IMR-90 (cell line): ENCODE results near the gene MEIKIN. TPM values are rescaled to one million over a fixed set of nuclear protein-coding genes. Genes with fewer than 3 reads are reported as not detected.

Source experiments
- ATAC-seq: fragments of 200-7000 bp; cut with Tn5 transposase; 2 replicates; pipeline ENCODE4 v1.9.1; 2020; ENCODE audit warnings: low read depth, mild to moderate bottlenecking, moderate library complexity
- BruUV-seq: library from RNA; stranded (reverse); fragments of 400-500 nt; replicated peaks from 2 replicates; lab custom pipeline; 2021; lab: Mats Ljungman, UMichigan
- CTCF ChIA-PET: fragments of 300-600 bp; formaldehyde crosslinking; extraction: SDS; loops from one replicate; lab custom pipeline; 2021; ENCODE audit warnings: antibody characterized with exemption; lab: Yijun Ruan, JAX
- POLR2A ChIA-PET: fragments of 300-600 bp; sonication (Branson Sonifier 250); formaldehyde crosslinking; loops from one replicate; lab custom pipeline; 2022; ENCODE audit warnings: antibody characterized with exemption; ENCODE audit not compliant: unreplicated experiment; lab: Charles Lee
- DNase-seq: peaks from one replicate; pipeline ENCODE4 v3.0.0; 2013
- H2AFZ ChIP-seq: replicated peaks from 2 replicates; pipeline ENCODE3; 2013; ENCODE audit warnings: low read length, mild to moderate bottlenecking; ENCODE audit not compliant: poor library complexity
- H2AK5ac ChIP-seq: 2 replicates; pipeline ENCODE4 v1.6.1; 2013; ENCODE audit warnings: low read depth, low read length, inconsistent platforms
- H2AK9ac ChIP-seq: replicated peaks from 2 replicates; pipeline ENCODE3; 2013; ENCODE audit warnings: mild to moderate bottlenecking, low read depth, low read length, moderate library complexity; ENCODE audit not compliant: poor library complexity
- H2BK120ac ChIP-seq: 2 replicates; pipeline ENCODE4 v1.6.1; 2013; ENCODE audit warnings: low read depth, low read length, inconsistent platforms
- H2BK15ac ChIP-seq: 3 replicates; pipeline ENCODE4 v1.6.1; 2013; ENCODE audit warnings: low read depth, low read length, inconsistent platforms
- H2BK20ac ChIP-seq: 2 replicates; pipeline ENCODE4 v1.6.1; 2013; ENCODE audit warnings: low read depth, mild to moderate bottlenecking, inconsistent platforms, low read length, moderate library complexity
- H2BK5ac ChIP-seq: 2 replicates; pipeline ENCODE4 v1.6.1; 2013; ENCODE audit warnings: mild to moderate bottlenecking, low read depth, low read length, inconsistent platforms; ENCODE audit not compliant: poor library complexity, severe bottlenecking
- H3K14ac ChIP-seq: replicated peaks from 2 replicates; pipeline ENCODE4 v1.6.1; 2013; ENCODE audit warnings: low read depth, low read length, inconsistent platforms
- H3K18ac ChIP-seq: 2 replicates; pipeline ENCODE4 v1.6.1; 2013; ENCODE audit warnings: low read depth, low read length, control low read depth
- H3K23ac ChIP-seq: 2 replicates; pipeline ENCODE4 v1.6.1; 2013; ENCODE audit warnings: low read depth, low read length, inconsistent platforms
- H3K27ac ChIP-seq: 2 replicates; pipeline ENCODE4 v1.5.1; 2013; ENCODE audit warnings: mild to moderate bottlenecking, control low read depth, low read length; ENCODE audit not compliant: insufficient read depth
- H3K27me3 ChIP-seq: 2 replicates; pipeline ENCODE4 v1.6.1; 2013; ENCODE audit warnings: low read length; ENCODE audit not compliant: control insufficient read depth, insufficient read depth
- H3K36me3 ChIP-seq: 2 replicates; pipeline ENCODE4 v1.6.1; 2013; ENCODE audit warnings: low read length, mixed read lengths; ENCODE audit not compliant: control insufficient read depth, insufficient read depth
- H3K4ac ChIP-seq: 2 replicates; pipeline ENCODE4 v1.6.1; 2013; ENCODE audit warnings: low read depth, low read length, inconsistent platforms
- H3K4me1 ChIP-seq: 2 replicates; pipeline ENCODE4 v1.6.1; 2013; ENCODE audit warnings: low read length, mixed read lengths; ENCODE audit not compliant: control insufficient read depth, insufficient read depth
- H3K4me2 ChIP-seq: 2 replicates; pipeline ENCODE4 v1.6.1; 2013; ENCODE audit warnings: low read depth, mild to moderate bottlenecking, control low read depth, low read length, moderate library complexity
- H3K4me3 ChIP-seq: 2 replicates; pipeline ENCODE4 v1.5.1; 2013; ENCODE audit warnings: low read depth, mild to moderate bottlenecking, control low read depth, low read length, moderate library complexity; ENCODE audit not compliant: insufficient read depth
- H3K56ac ChIP-seq: 2 replicates; pipeline ENCODE4 v1.6.1; 2013; ENCODE audit warnings: low read length, inconsistent platforms; ENCODE audit not compliant: insufficient read depth; ENCODE audit errors: extremely low read depth
- H3K79me1 ChIP-seq, 2 experiments: 2 replicates each; pipeline ENCODE4 v1.6.1; 2013; ENCODE audit warnings: low read length in 2 of 2, inconsistent platforms in 1 of 2, low read depth in 1 of 2
- H3K9ac ChIP-seq: 2 replicates; pipeline ENCODE4 v1.6.1; 2013; ENCODE audit warnings: low read depth, low read length, control low read depth
- H3K9me1 ChIP-seq: 2 replicates; pipeline ENCODE4 v1.6.1; 2013; ENCODE audit warnings: low read length, inconsistent platforms; ENCODE audit not compliant: insufficient read depth
- H3K9me3 ChIP-seq: 2 replicates; pipeline ENCODE4 v1.6.1; 2013; ENCODE audit warnings: low read length; ENCODE audit not compliant: control insufficient read depth, insufficient read depth
- H4K20me1 ChIP-seq: 2 replicates; pipeline ENCODE4 v1.6.1; 2013; ENCODE audit warnings: low read length, inconsistent platforms; ENCODE audit not compliant: insufficient read depth
- H4K5ac ChIP-seq: 2 replicates; pipeline ENCODE4 v1.6.1; 2013; ENCODE audit warnings: mild to moderate bottlenecking, low read depth, low read length, control low read depth
- H4K8ac ChIP-seq, 2 experiments: 2 replicates each; pipeline ENCODE4 v1.6.1; 2013; ENCODE audit warnings: low read depth in 2 of 2, low read length in 2 of 2, control low read depth in 1 of 2, inconsistent platforms in 1 of 2
- H4K91ac ChIP-seq: 2 replicates; pipeline ENCODE4 v1.6.1; 2013; ENCODE audit warnings: low read depth, low read length, inconsistent platforms; ENCODE audit not compliant: insufficient read depth
- BHLHE40 ChIP-seq: fragments of 150-350 bp; IDR thresholded peaks from 2 replicates; pipeline ENCODE4 v1.6.1; 2016; ENCODE audit warnings: mild to moderate bottlenecking, low read depth, low read length
- CEBPB ChIP-seq: IDR thresholded peaks from 2 replicates; pipeline ENCODE4 v1.6.1; 2012; ENCODE audit warnings: low read depth, low read length, improper control_type of control experiment
- CHD1 ChIP-seq: IDR thresholded peaks from 2 replicates; pipeline ENCODE4 v1.6.1; 2012; ENCODE audit warnings: low read depth, low read length, improper control_type of control experiment
- FOS ChIP-seq: fragments of 150-350 bp; IDR thresholded peaks from 2 replicates; pipeline ENCODE4 v1.6.1; 2016; ENCODE audit warnings: low read depth, low read length
- MAFK ChIP-seq: IDR thresholded peaks from 2 replicates; pipeline ENCODE4 v1.6.1; 2012; ENCODE audit warnings: low read depth, low read length, improper control_type of control experiment
- MAZ ChIP-seq: IDR thresholded peaks from 2 replicates; pipeline ENCODE4 v1.6.1; 2012; ENCODE audit warnings: low read depth, mild to moderate bottlenecking, low read length, improper control_type of control experiment, moderate library complexity, borderline replicate concordance
- MXI1 ChIP-seq: IDR thresholded peaks from 2 replicates; pipeline ENCODE4 v1.6.1; 2012; ENCODE audit warnings: low read depth, mild to moderate bottlenecking, low read length, moderate library complexity, borderline replicate concordance
- NFE2L2 ChIP-seq: fragments of 150-350 bp; IDR thresholded peaks from 2 replicates; pipeline ENCODE4 v1.6.1; 2016; ENCODE audit warnings: low read depth, mild to moderate bottlenecking, low read length
- POLR2A ChIP-seq: IDR thresholded peaks from 2 replicates; pipeline ENCODE4 v1.6.1; 2012; ENCODE audit warnings: mild to moderate bottlenecking, low read depth, low read length
- RAD21 ChIP-seq: IDR thresholded peaks from 2 replicates; pipeline ENCODE4 v1.6.1; 2012; ENCODE audit warnings: low read length, improper control_type of control experiment
- RCOR1 ChIP-seq: IDR thresholded peaks from 2 replicates; pipeline ENCODE4 v1.6.1; 2012; ENCODE audit warnings: mild to moderate bottlenecking, low read length, improper control_type of control experiment; ENCODE audit not compliant: insufficient replicate concordance
- RFX5 ChIP-seq: IDR thresholded peaks from 2 replicates; pipeline ENCODE4 v1.8.0; 2012; ENCODE audit warnings: low read depth, mild to moderate bottlenecking, low read length, moderate library complexity
- SMC3 ChIP-seq: fragments of 150-350 bp; IDR thresholded peaks from 2 replicates; pipeline ENCODE4 v1.6.1; 2016; ENCODE audit warnings: low read depth, mild to moderate bottlenecking, antibody characterized with exemption, low read length, moderate library complexity
- USF2 ChIP-seq: fragments of 150-350 bp; IDR thresholded peaks from 2 replicates; pipeline ENCODE4 v1.6.1; 2017; ENCODE audit warnings: mild to moderate bottlenecking, antibody characterized with exemption, low read length, low read depth
- WGBS, 2 experiments: methylation state at CpG; one replicate each; pipeline versions ENCODE4 v1.1.5 to v1.1.7; 2013; ENCODE audit warnings: missing lambda C conversion rate in 2 of 2; ENCODE audit not compliant: insufficient read length in 1 of 2; ENCODE audit errors: extremely low coverage in 2 of 2; 5-methylcytosine and 5-hydroxymethylcytosine counted together
- dilution Hi-C: fragments of 300-500 bp; cut with HindIII; formaldehyde crosslinking; loops from one replicate; pipeline ENCODE4 v1.14.3; 2018; ENCODE audit warnings: low sequenced_read_pairs; ENCODE audit not compliant: unreplicated experiment
- in situ Hi-C: fragments of 300-500 bp; cut with MboI; formaldehyde crosslinking; loops from 3 replicates; pipeline ENCODE4 v1.14.3; 2019; ENCODE audit warnings: low sequenced_read_pairs, inconsistent platforms, mixed read lengths
- intact Hi-C: fragments of 100-400 bp; cut with micrococcal nuclease; formaldehyde crosslinking; loops from 2 replicates; pipeline ENCODE4 v1.10.0; 2022
- polyA plus RNA-seq, 3 experiments: library from polyadenylated mRNA; depleted of rRNA; stranded (reverse); fragments of >200 nt; gene quantifications; 2 replicates each; pipeline ENCODE4 v1.2.3, GENCODE V29; 2012; ENCODE audit warnings: low replicate concordance in 1 of 3
- total RNA-seq: library from RNA; depleted of rRNA; stranded (reverse); fragments of >200 nt; gene quantifications from 2 replicates; pipeline ENCODE4 v1.2.3, GENCODE V29; 2012
- TF ChIP-seq, protein P1 (sequence below): fragments of 150-350 bp; IDR thresholded peaks from 2 replicates; pipeline ENCODE4 v1.6.1; 2016; ENCODE audit warnings: low read depth, mild to moderate bottlenecking, low read length, moderate library complexity, borderline replicate concordance
- TF ChIP-seq, protein P2 (sequence below): conservative IDR thresholded peaks from 2 replicates; pipeline ENCODE4 v1.5.1; 2012; ENCODE audit warnings: mild to moderate bottlenecking, low read depth, low read length, improper control_type of control experiment

Gene MEIKIN
- total and polyA plus RNA-seq, 2 of the 4 experiments (the other 2 are of a cell fraction): not detected

DNA sequence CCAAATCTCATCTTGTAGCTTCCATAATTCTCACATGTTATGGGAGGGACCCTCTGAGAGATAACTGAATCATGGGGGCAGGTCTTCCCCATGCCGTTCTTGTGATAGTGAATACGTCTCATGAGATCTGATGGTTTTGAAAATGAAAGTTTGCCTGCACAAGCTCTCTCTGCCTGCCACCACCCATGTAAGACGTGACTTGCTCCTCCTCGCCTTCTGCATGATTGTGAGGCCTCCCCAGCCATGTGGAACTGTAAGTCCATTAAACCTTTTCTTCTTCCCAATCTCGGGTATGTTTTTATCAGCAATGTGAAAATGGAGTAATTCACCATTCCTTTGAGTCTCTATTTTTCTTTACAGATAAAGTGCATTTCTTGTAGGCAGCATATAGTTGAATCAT is 81.8 kb downstream of the MEIKIN start:
- H2BK20ac ChIP-seq: no peak overlapping the region
- no CpG with 5 or more reads among the region's 5 CpGs for WGBS, 2 experiments
- H4K8ac ChIP-seq: no peak overlapping the region
- H2BK5ac ChIP-seq: no peak overlapping the region
- CTCF ChIA-PET: no interaction called here
- in situ Hi-C loops (no loop called here), dilution Hi-C loops (no loop called here), intact Hi-C loops (no loop called here)
- no peak overlapping the region for H3K18ac ChIP-seq
- H3K27ac ChIP-seq: no peak overlapping the region
- H2AK9ac ChIP-seq: no peak overlapping the region
- no peak overlapping the region for H4K91ac ChIP-seq
- peaks cover 2% of the 10 kb centered on the region for H3K9me3 ChIP-seq
- H3K56ac ChIP-seq: no peak overlapping the region
- POLR2A ChIA-PET: no interaction called here
- no peaks in the 10 kb centered on the region for H3K27me3 ChIP-seq
- H3K4ac ChIP-seq: no peak overlapping the region
- H3K23ac ChIP-seq: no peak overlapping the region
- H2BK15ac ChIP-seq: no peak overlapping the region
- no peak overlapping the region for H2AFZ ChIP-seq
- BruUV-seq: no TSS peak
- H3K79me1 ChIP-seq: no peaks in the 10 kb centered on the region
- H3K4me2 ChIP-seq: no peak overlapping the region
- H2AK5ac ChIP-seq: no peak overlapping the region
- no peaks in the 10 kb centered on the region for H3K9me1 ChIP-seq
- H4K5ac ChIP-seq: no peak overlapping the region
- H2BK120ac ChIP-seq: no peak overlapping the region
- no peak overlapping the region for H3K4me3 ChIP-seq
- no peak overlapping the region for H3K9ac ChIP-seq
- H3K4me1 ChIP-seq: no peaks in the 10 kb centered on the region
- H3K36me3 ChIP-seq: no peaks in the 10 kb centered on the region
- ATAC-seq: no peak
- H4K20me1 ChIP-seq: no peaks in the 10 kb centered on the region
- H3K14ac ChIP-seq: no peak overlapping the region
- TF ChIP-seq NFE2L2 (no peak), BHLHE40 (no peak), CHD1 (no peak), RFX5 (no peak), RAD21 (no peak), RCOR1 (no peak), USF2 (no peak), MAFK (no peak), FOS (no peak), SMC3 (no peak), MXI1 (no peak), CEBPB (no peak), POLR2A (no peak), MAZ (no peak)
- TF ChIP-seq, protein P1, sequence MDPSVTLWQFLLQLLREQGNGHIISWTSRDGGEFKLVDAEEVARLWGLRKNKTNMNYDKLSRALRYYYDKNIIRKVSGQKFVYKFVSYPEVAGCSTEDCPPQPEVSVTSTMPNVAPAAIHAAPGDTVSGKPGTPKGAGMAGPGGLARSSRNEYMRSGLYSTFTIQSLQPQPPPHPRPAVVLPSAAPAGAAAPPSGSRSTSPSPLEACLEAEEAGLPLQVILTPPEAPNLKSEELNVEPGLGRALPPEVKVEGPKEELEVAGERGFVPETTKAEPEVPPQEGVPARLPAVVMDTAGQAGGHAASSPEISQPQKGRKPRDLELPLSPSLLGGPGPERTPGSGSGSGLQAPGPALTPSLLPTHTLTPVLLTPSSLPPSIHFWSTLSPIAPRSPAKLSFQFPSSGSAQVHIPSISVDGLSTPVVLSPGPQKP: no peak
- TF ChIP-seq, protein P2, sequence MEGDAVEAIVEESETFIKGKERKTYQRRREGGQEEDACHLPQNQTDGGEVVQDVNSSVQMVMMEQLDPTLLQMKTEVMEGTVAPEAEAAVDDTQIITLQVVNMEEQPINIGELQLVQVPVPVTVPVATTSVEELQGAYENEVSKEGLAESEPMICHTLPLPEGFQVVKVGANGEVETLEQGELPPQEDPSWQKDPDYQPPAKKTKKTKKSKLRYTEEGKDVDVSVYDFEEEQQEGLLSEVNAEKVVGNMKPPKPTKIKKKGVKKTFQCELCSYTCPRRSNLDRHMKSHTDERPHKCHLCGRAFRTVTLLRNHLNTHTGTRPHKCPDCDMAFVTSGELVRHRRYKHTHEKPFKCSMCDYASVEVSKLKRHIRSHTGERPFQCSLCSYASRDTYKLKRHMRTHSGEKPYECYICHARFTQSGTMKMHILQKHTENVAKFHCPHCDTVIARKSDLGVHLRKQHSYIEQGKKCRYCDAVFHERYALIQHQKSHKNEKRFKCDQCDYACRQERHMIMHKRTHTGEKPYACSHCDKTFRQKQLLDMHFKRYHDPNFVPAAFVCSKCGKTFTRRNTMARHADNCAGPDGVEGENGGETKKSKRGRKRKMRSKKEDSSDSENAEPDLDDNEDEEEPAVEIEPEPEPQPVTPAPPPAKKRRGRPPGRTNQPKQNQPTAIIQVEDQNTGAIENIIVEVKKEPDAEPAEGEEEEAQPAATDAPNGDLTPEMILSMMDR: no peak
- DNase-seq: no peak
